H54 (cell line): Measurements from ENCODE around the gene TBXAS1.

Experiments used
- DNase-seq: peaks from one replicate; pipeline ENCODE4 v3.0.0; 2011; ENCODE audit warnings: low spot score, mixed read lengths; ENCODE audit not compliant: insufficient read length
- FAIRE-seq: peaks from 3 replicates; lab custom pipeline; 2011; peaks lifted over from hg19 to GRCh38; lab: Jason Lieb, UNC
- POLR2A ChIP-seq: IDR thresholded peaks from 2 replicates; pipeline ENCODE4 v1.6.1; 2011; ENCODE audit warnings: low read depth, mild to moderate bottlenecking, low read length

TBXAS1 gene

DNA sequence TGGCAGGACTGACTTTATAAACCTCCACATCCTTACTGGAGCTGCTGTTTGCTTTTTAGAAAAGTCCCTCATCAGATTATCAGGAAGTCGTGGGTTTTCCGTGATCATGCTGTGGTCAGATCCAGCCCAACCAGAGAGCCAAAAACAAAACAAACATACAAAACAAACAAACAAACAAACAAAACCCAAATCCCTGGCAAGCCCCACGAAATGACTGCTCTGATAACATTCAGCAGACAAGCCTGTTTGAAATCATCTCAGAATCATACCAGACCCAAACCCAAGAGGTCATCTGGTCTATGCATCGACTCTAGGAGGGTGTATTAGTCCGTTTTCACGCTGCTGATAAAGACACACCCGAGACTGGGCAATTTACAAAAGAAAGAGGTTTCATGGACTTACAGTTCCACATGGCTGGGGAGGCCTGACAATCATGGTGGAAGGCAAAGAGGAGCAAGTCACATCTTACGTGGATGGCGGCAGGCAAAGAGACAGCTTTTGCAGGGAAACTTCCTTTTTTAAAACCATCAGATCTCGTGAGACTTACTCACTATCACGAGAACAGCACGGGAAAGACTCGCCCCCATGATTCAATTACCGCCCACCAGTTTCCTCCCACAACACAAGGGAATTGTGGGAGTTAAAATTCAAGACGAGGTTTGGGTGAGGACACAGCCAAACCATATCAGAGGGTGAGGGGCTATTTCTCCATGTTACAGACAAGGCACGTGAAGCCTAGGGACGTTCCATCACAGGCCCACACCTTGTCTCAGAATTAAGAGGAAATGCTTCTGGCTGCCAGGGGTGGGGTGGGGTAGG is 148.0 kb downstream of the TBXAS1 start:
- DNase-seq: no peak
- FAIRE-seq: no peak
- TF ChIP-seq POLR2A: no peak

DNA sequence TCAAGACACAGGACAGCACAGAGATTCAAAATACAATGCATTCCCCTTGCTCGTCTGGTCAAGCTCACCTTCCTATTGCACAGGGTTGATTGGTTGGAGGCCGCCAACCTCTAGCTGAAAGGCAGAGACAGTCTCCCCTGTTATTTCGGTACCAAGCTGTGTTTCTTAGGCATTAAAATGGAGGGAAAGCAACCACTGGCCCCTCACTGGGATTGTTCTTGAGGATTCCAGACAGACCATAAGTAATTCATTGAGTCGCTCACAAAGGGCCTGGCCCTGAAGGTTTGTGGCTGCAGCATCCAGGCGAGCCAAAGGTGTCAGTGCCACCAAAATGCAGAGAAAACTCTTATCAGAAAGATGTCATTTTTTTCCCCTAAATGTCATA is 152.4 kb downstream of the TBXAS1 start:
- DNase-seq (no peak), FAIRE-seq (no peak)
- no peak for TF ChIP-seq POLR2A

- DNase-seq (no peak), FAIRE-seq (no peak)
- no peak for TF ChIP-seq POLR2A
These were observed 154.2 kb downstream of the TBXAS1 start for GRCh38 chr7:139982927-139983920.

- TF ChIP-seq POLR2A: no peak
- no peak for DNase-seq
- FAIRE-seq: no peak
These were observed 155.8 kb downstream of the TBXAS1 start for GRCh38 chr7:139984642-139985539.

- DNase-seq: no peak
- no peak for TF ChIP-seq POLR2A
- FAIRE-seq: no peak
These were observed 156.7 kb downstream of the TBXAS1 start for GRCh38 chr7:139985811-139986210.

GRCh38 chr7:139987691-139988516 is 158.8 kb downstream of the TBXAS1 start:
- DNase-seq (no peak), FAIRE-seq (no peak)
- no peak for TF ChIP-seq POLR2A

DNA sequence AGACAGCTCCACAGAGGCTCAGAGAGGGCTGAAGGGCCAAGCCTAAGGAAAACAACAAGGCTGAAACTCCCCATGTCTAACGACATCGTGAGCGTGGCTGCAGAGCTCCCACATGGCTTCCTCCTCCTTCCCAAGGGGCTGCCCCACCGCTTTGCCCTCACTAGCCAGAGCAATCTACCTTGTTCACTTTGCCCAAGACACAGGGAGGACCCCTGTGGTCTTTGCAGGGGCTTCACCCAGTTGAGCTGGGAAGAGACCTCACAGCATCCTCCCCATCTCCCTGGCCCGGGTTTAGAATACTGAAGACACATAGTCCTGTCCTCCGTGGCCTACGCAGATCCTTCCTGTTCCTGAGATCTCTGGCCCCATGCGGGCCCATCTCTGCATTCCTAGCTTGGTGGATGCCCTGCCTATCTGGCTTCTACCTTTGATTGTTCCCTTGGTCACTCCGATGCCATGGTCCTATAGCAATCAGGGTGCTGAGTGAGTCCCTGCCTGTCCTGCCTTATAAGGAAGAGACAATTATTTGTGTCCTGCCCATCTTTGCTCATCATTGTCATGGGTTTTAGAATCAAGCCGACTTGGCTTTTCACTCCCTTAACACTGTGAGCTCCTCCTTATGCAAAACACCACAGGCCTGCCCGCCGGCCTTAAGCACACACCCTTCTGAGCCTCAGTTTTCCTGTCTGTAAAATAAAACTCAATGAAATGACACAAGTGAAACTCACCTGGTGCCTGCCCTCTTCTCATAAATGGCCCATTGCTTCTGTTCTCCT is 160.5 kb downstream of the TBXAS1 start:
- DNase-seq (no peak), FAIRE-seq (no peak)
- TF ChIP-seq POLR2A: no peak

GRCh38 chr7:139990142-139990535 is 161.1 kb downstream of the TBXAS1 start:
- no peak for TF ChIP-seq POLR2A
- DNase-seq (no peak), FAIRE-seq (no peak)

DNA sequence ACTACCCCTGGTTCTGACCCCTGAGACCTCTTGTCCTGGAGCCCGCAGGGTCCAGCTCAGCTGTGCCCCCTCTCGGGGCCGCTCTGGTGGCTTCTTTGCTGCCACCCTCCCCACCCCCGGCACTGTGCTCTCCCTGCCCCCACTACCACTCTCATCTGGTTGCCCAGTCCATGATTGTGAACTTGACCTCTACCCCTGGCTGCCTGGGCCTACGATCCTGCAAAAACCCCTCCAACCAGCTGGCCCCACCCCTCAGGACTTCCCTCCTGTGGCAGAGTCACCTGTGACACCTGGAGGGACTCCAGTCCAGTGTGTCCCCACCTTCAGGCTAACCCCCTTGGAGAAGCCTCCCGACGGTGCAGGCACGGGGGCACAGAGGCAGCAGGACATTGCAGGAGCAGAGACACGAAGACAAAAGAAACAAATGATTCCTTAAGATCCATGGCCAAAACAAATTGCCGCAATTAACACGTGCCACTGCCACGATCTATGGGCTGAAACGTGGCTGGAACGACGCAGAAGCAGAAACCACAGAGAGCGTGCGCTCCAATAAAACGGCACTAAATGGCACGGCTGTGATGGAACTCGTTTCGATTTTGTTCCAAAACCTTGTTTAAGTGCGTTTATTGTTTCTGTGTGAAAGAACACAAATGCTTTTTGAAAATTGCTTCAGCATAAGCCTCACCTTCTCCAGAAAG is 161.7 kb downstream of the TBXAS1 start:
- TF ChIP-seq POLR2A: no peak
- DNase-seq (no peak), FAIRE-seq (no peak)

GRCh38 chr7:139991269-139991666 is 162.2 kb downstream of the TBXAS1 start:
- FAIRE-seq (no peak), DNase-seq (no peak)
- TF ChIP-seq POLR2A: no peak

- FAIRE-seq (no peak), DNase-seq (no peak)
- no peak for TF ChIP-seq POLR2A
These were observed 162.8 kb downstream of the TBXAS1 start for GRCh38 chr7:139991911-139992310.
